Activated gamma-delta T cell treated with Interleukin-2 at 50 U/mL for 16 hours (primary cell): Measurements from ENCODE around the gene CNOT6.
"Not testable (repeated sequence)": the region's sequence is repeated elsewhere in the genome, so short reads cannot be mapped to it uniquely, and the experiment has no call there.

ENCODE experiments used
- DNase-seq: peaks from one replicate; pipeline ENCODE4 v3.0.0-alpha.2; 2020

Gene CNOT6

GRCh38 chr5:180471866-180472265 lies 22.3 kb upstream of the CNOT6 start:
- DNase-seq: no peak

- DNase-seq: no peak
Measured at GRCh38 chr5:180472269-180472668, 21.9 kb upstream of the CNOT6 start.

- not testable (repeated sequence) for DNase-seq
Measured at GRCh38 chr5:180473386-180473785, 20.8 kb upstream of the CNOT6 start.

GRCh38 chr5:180474569-180474968 lies 19.6 kb upstream of the CNOT6 start:
- no peak for DNase-seq

GRCh38 chr5:180475969-180476524 lies 18.1 kb upstream of the CNOT6 start:
- DNase-seq: not testable (repeated sequence)

GRCh38 chr5:180484813-180485212 lies 9.4 kb upstream of the CNOT6 start:
- DNase-seq: no peak

GRCh38 chr5:180486636-180487149 lies 7.5 kb upstream of the CNOT6 start:
- DNase-seq: no peak

- no peak for DNase-seq
Measured at GRCh38 chr5:180487556-180487955, 6.6 kb upstream of the CNOT6 start.

GRCh38 chr5:180491496-180491895 lies 2.7 kb upstream of the CNOT6 start:
- no peak for DNase-seq

GRCh38 chr5:180492226-180492903 lies 1.8 kb upstream of the CNOT6 start:
- DNase-seq: no peak

GRCh38 chr5:180494510-180495181 lies 467 bp downstream of the CNOT6 start:
- peak; percentile 46 for DNase-seq

GRCh38 chr5:180495292-180495691 lies 1.1 kb downstream of the CNOT6 start:
- DNase-seq: no peak

- DNase-seq: no peak
Measured at GRCh38 chr5:180495991-180496741, 2.0 kb downstream of the CNOT6 start.

- DNase-seq: not testable (repeated sequence)
Measured at GRCh38 chr5:180496806-180497205, 2.6 kb downstream of the CNOT6 start.

- not testable (repeated sequence) for DNase-seq
Measured at GRCh38 chr5:180497865-180498264, 3.7 kb downstream of the CNOT6 start.

- DNase-seq: no peak
Measured at GRCh38 chr5:180498378-180498777, 4.2 kb downstream of the CNOT6 start.

GRCh38 chr5:180499684-180500083 lies 5.5 kb downstream of the CNOT6 start:
- no peak for DNase-seq

GRCh38 chr5:180500300-180500699 lies 6.1 kb downstream of the CNOT6 start:
- not testable (repeated sequence) for DNase-seq

- no peak for DNase-seq
Measured at GRCh38 chr5:180507661-180508060, 13.5 kb downstream of the CNOT6 start.

GRCh38 chr5:180515294-180515693 lies 21.1 kb downstream of the CNOT6 start:
- no peak for DNase-seq

GRCh38 chr5:180515974-180516373 lies 21.8 kb downstream of the CNOT6 start:
- not testable (repeated sequence) for DNase-seq

GRCh38 chr5:180516440-180516839 lies 22.3 kb downstream of the CNOT6 start:
- DNase-seq: no peak

- no peak for DNase-seq
Measured at GRCh38 chr5:180519098-180519497, 24.9 kb downstream of the CNOT6 start.
